Naive thymus-derived CD4-positive, alpha-beta T cell (primary cell): Measurements from ENCODE around the gene TSKU. TPM values are rescaled to one million over a fixed set of nuclear protein-coding genes. Genes with fewer than 3 reads are reported as not detected.
"Not testable (repeated sequence)": the region's sequence is repeated elsewhere in the genome, so short reads cannot be mapped to it uniquely, and the experiment has no call there.

Experiments used
- ATAC-seq: fragments of 150-1000 bp; cut with Tn5 transposase; 2 replicates; pipeline ENCODE4 v1.10.0; 2021; ENCODE audit warnings: mild to moderate bottlenecking, moderate library complexity
- CTCF ChIA-PET: fragments of 350-600 bp; sonication (Branson Sonifier 250); formaldehyde crosslinking; loops from one replicate; lab custom pipeline; 2021; ENCODE audit warnings: antibody characterized with exemption; lab: Charles Lee
- POLR2A ChIA-PET: fragments of 350-600 bp; sonication (Branson Sonifier 250); formaldehyde crosslinking; loops from one replicate; lab custom pipeline; 2021; ENCODE audit warnings: antibody characterized with exemption, inconsistent platforms; lab: Charles Lee
- DNase-seq, 9 donors: peaks; one replicate each; pipeline versions ENCODE4 v3.0.0 to v3.0.0-alpha.2; 2020 to 2022; ENCODE audit warnings: mixed read lengths in 1 of 9
- H3K27ac ChIP-seq: one replicate; pipeline ENCODE4 v1.7.0; 2013; ENCODE audit warnings: mild to moderate bottlenecking, low read depth, low read length, moderate library complexity
- H3K27me3 ChIP-seq, 2 donors: one replicate each; pipeline ENCODE4 v1.7.0; 2013; ENCODE audit warnings: low read length in 2 of 2, mild to moderate bottlenecking in 2 of 2, moderate library complexity in 2 of 2; ENCODE audit not compliant: control insufficient read depth in 2 of 2, insufficient read depth in 2 of 2
- H3K36me3 ChIP-seq, 3 experiments: 1 replicate in 2 of 3; 2 replicates in 1 of 3; pipeline ENCODE4 v1.7.0; 2013; ENCODE audit warnings: low read length in 3 of 3, mild to moderate bottlenecking in 3 of 3, moderate library complexity in 1 of 3; ENCODE audit not compliant: insufficient read depth in 3 of 3, control insufficient read depth in 2 of 3
- H3K4me1 ChIP-seq, 2 donors: one replicate each; pipeline ENCODE4 v1.7.0; 2013; ENCODE audit warnings: low read length in 2 of 2, mild to moderate bottlenecking in 2 of 2, moderate library complexity in 1 of 2; ENCODE audit not compliant: control insufficient read depth in 2 of 2, insufficient read depth in 2 of 2
- H3K4me3 ChIP-seq: 2 replicates; pipeline ENCODE4 v1.7.0; 2013; ENCODE audit warnings: mild to moderate bottlenecking, low read length
- H3K9me3 ChIP-seq, 3 experiments: 1 replicate in 2 of 3; 2 replicates in 1 of 3; pipeline ENCODE4 v1.7.0; 2013; ENCODE audit warnings: low read length in 3 of 3; ENCODE audit not compliant: control insufficient read depth in 2 of 3
- H3K27ac Mint-ChIP-seq, 9 donors: one replicate each; pipeline ENCODE4 v1.8.0; 2020 to 2022; ENCODE audit warnings: mixed read lengths in 9 of 9, mild to moderate bottlenecking in 8 of 9, moderate library complexity in 5 of 9, inconsistent platforms in 2 of 9
- H3K27me3 Mint-ChIP-seq, 5 donors: one replicate each; pipeline ENCODE4 v1.8.0; 2021 to 2022; ENCODE audit warnings: mixed read lengths in 5 of 5, mild to moderate bottlenecking in 1 of 5
- H3K36me3 Mint-ChIP-seq, 5 donors: one replicate each; pipeline ENCODE4 v1.8.0; 2020 to 2022; ENCODE audit warnings: mixed read lengths in 5 of 5, mild to moderate bottlenecking in 3 of 5, inconsistent platforms in 1 of 5
- H3K4me1 Mint-ChIP-seq, 7 donors: one replicate each; pipeline ENCODE4 v1.8.0; 2020 to 2022; ENCODE audit warnings: mixed read lengths in 7 of 7, mild to moderate bottlenecking in 3 of 7, inconsistent platforms in 1 of 7
- H3K4me3 Mint-ChIP-seq, 10 donors: one replicate each; pipeline ENCODE4 v1.8.0; 2020 to 2022; ENCODE audit warnings: mild to moderate bottlenecking in 10 of 10, mixed read lengths in 10 of 10, moderate library complexity in 6 of 10, inconsistent platforms in 2 of 10
- H3K9me3 Mint-ChIP-seq, 11 donors: one replicate each; pipeline ENCODE4 v1.8.0; 2020 to 2022; ENCODE audit warnings: mixed read lengths in 11 of 11, mild to moderate bottlenecking in 4 of 11, inconsistent platforms in 1 of 11, moderate library complexity in 1 of 11
- intact Hi-C, 2 donors: fragments of 100-400 bp; cut with micrococcal nuclease; formaldehyde crosslinking; loops; one replicate each; pipeline ENCODE4 v1.15.1; 2023
- polyA plus RNA-seq, 2 donors: library from polyadenylated mRNA; unstranded; fragments of 300-500 nt; fragmentation: Illumina TruSeq; gene quantifications; one replicate each; pipeline ENCODE4 v1.2.3, GENCODE V29; 2021
- total RNA-seq, 6 experiments: library from RNA in 5 of 6; stranded (reverse) in 5 of 6; gene quantifications; 1 replicate in 5 of 6; 2 replicates in 1 of 6; pipeline ENCODE4 v1.2.3 and lab custom pipeline; 2021 to 2026

TSKU gene
- total and polyA plus RNA-seq, 7 experiments from 2014 or later, result 0.13 to 1.5 TPM; not detected in 5

DNA sequence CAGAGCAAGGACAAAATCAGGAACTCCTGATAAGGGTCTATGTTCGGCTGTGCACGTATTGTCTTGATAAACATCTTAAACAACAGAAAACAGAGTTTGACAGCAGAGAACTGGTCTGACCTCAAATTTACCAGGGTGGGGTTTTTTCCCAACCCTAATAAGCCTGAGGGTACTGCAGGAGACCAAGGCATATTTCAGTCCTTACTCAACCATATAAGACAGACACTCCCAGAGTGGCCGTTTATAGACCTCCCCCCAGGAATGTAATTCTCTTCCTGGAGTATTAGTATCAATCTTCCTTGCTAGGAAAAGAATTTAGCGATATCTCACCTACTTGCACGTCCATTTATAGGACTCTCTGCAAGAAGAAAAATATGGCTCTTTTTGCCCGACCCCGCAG, 32.5 kb downstream of the TSKU start:
- H3K4me1 Mint-ChIP-seq, ATAC-seq, H3K27ac Mint-ChIP-seq, H3K4me3 ChIP-seq, POLR2A ChIA-PET, H3K27ac ChIP-seq, H3K9me3 ChIP-seq, DNase-seq, intact Hi-C loops, H3K4me1 ChIP-seq, H3K36me3 ChIP-seq, H3K4me3 Mint-ChIP-seq, H3K27me3 ChIP-seq: not testable (repeated sequence)
- Mint-ChIP-seq H3K36me3 (peaks cover 3 to 24% (median 7%) of the 10 kb centered on the region in 5 donors), H3K9me3 (peaks cover 3 to 39% (median 17%) of the 10 kb centered on the region in 11 donors), H3K27me3 (peaks cover 0 to 22% (median 15%) of the 10 kb centered on the region in 5 donors)
- CTCF ChIA-PET, result interaction anchor here (0.6 to 1.2 kb wide), 2 partner anchors 17 to 989 kb away, joined by 3 to 6 read pairs; no protein-coding TSS in a partner anchor

DNA sequence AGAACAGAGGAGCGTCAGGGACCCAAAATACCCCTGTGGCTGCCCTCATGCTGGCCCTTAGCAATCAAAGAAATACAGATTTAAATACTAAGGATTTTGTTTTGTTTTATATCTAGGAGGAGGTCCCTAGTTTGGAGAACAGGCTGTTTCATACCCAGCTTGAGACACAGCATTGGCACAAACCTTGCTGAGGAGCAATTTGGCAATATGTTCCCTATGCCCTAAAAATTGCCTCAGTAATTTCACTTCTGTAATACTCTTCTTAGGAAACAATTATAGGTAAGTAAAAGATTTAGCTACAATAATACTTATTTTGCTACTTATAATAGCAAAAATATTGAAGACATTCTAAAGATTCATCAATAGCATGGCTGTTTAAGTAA, 37.0 kb downstream of the TSKU start:
- Mint-ChIP-seq H3K36me3 (peaks cover 3 to 24% (median 12%) of the 10 kb centered on the region in 5 donors), H3K4me3 (no peak overlapping the region), H3K4me1 (peaks cover 0 to 17% (median 7%) of the 10 kb centered on the region in 7 donors), H3K27me3 (peaks cover 0 to 28% (median 16%) of the 10 kb centered on the region in 5 donors), H3K9me3 (peaks cover 3 to 32% (median 17%) of the 10 kb centered on the region in 11 donors), H3K27ac (no peak overlapping the region)
- no peak for DNase-seq
- no peak overlapping the region for H3K4me3 ChIP-seq
- H3K27ac ChIP-seq, result no peak overlapping the region
- intact Hi-C loops, result no loop called here
- H3K4me1 ChIP-seq, result no peaks in the 10 kb centered on the region
- H3K36me3 ChIP-seq, result no peaks in the 10 kb centered on the region
- ATAC-seq, result no peak
- POLR2A ChIA-PET, result no interaction called here
- CTCF ChIA-PET, result no interaction called here
- H3K27me3 ChIP-seq, result no peaks in the 10 kb centered on the region
- H3K9me3 ChIP-seq, result no peaks in the 10 kb centered on the region

GRCh38 chr11:76821396-76821795, 38.2 kb downstream of the TSKU start:
- intact Hi-C loops, H3K27ac ChIP-seq, H3K4me3 Mint-ChIP-seq, H3K9me3 ChIP-seq, POLR2A ChIA-PET, DNase-seq, H3K36me3 ChIP-seq, H3K27me3 ChIP-seq, H3K4me3 ChIP-seq, CTCF ChIA-PET, ATAC-seq, H3K27ac Mint-ChIP-seq, H3K4me1 ChIP-seq: not testable (repeated sequence)
- H3K36me3 Mint-ChIP-seq, result peaks cover 0 to 15% (median 10%) of the 10 kb centered on the region in 5 donors
- H3K4me1 Mint-ChIP-seq, result peaks cover 0 to 27% (median 10%) of the 10 kb centered on the region in 7 donors
- H3K27me3 Mint-ChIP-seq, result peaks cover 0 to 19% (median 10%) of the 10 kb centered on the region in 5 donors
- H3K9me3 Mint-ChIP-seq, result peaks cover 2 to 19% (median 9%) of the 10 kb centered on the region in 11 donors

DNA sequence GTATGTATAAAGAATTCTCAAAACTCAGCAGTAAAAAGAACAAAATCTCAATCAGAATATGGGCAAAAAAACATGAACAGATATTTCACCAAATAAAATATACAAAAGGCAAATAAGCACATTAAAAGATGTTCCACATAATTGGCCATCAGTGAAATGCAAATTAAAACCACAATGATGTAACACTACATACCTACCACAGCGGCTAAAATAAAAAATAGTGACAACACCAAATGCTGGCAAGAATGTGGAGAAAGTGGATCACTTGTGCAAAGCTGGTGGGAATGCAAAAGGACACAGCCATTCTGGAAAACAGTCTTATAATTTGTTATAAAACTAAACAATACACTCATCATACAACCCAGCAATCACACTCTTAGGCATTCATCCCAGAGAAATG, 39.2 kb downstream of the TSKU start:
- Mint-ChIP-seq H3K36me3 (peaks cover 0 to 19% (median 6%) of the 10 kb centered on the region in 5 donors), H3K27ac (no peak overlapping the region), H3K27me3 (peaks cover 0 to 17% (median 3%) of the 10 kb centered on the region in 5 donors), H3K4me1 (peaks cover 0 to 27% (median 10%) of the 10 kb centered on the region in 7 donors), H3K4me3 (no peak overlapping the region), H3K9me3 (peaks cover 0 to 17% (median 3%) of the 10 kb centered on the region in 11 donors)
- ChIA-PET CTCF (interaction anchor here (0.7 kb wide), 1 partner anchor 617 kb away, joined by 3 read pairs; no protein-coding TSS in a partner anchor), POLR2A (no interaction called here)
- ATAC-seq, result no peak
- no peaks in the 10 kb centered on the region for H3K36me3 ChIP-seq
- H3K4me3 ChIP-seq, result no peak overlapping the region
- H3K27me3 ChIP-seq, result no peaks in the 10 kb centered on the region
- no peaks in the 10 kb centered on the region for H3K9me3 ChIP-seq
- intact Hi-C loops, result no loop called here
- no peak for DNase-seq
- H3K4me1 ChIP-seq, result no peaks in the 10 kb centered on the region
- no peak overlapping the region for H3K27ac ChIP-seq

DNA sequence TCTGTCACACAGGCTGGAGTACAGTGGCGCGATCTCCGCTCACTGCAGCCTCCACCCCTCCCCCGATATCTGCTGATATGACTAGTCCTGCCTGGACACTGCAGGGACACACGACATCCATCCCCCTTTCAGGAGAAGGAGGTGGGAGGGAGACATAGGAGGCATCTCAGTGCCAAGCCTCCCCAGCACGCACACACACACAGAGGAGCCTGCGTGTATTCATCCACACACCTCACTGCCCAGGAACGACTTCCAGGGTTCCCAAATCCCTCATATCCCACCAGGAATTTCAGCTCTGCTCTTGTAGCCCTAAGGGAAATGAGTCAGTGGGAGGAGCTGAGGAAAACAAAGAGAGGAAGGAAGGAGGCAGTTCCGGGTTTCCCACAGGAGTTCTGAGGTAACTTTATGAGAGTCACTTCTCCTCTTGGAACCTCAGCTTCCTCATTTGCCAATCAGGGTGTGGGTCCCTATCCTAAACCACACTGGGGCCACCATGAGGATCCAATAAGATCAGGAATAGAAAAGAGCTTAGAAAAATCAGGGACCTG, 40.4 kb downstream of the TSKU start:
- Mint-ChIP-seq H3K9me3 (peaks cover 0 to 17% (median 2%) of the 10 kb centered on the region in 11 donors), H3K27me3 (peaks cover 0 to 17% (median 0%) of the 10 kb centered on the region in 5 donors), H3K4me1 (peaks cover 0 to 27% (median 10%) of the 10 kb centered on the region in 7 donors), H3K27ac (no peak overlapping the region), H3K36me3 (peaks cover 0 to 19% (median 6%) of the 10 kb centered on the region in 5 donors), H3K4me3 (no peak overlapping the region)
- Histone ChIP-seq H3K4me1 (no peaks in the 10 kb centered on the region), H3K27ac (no peak overlapping the region), H3K36me3 (no peaks in the 10 kb centered on the region), H3K9me3 (no peaks in the 10 kb centered on the region), H3K4me3 (no peak overlapping the region), H3K27me3 (no peaks in the 10 kb centered on the region)
- ChIA-PET POLR2A (no interaction called here), CTCF (no interaction called here)
- ATAC-seq (peak; percentile 36), DNase-seq (no peak)
- intact Hi-C loops, result no loop called here

- peak overlapping the region in 1 of 9 donors; percentile 37 for H3K27ac Mint-ChIP-seq
- intact Hi-C loops, result no loop called here
- ChIA-PET CTCF (no interaction called here), POLR2A (no interaction called here)
- Histone ChIP-seq H3K4me3 (no peak overlapping the region), H3K27ac (no peak overlapping the region), H3K4me1 (no peaks in the 10 kb centered on the region), H3K27me3 (no peaks in the 10 kb centered on the region), H3K9me3 (no peaks in the 10 kb centered on the region), H3K36me3 (no peaks in the 10 kb centered on the region)
- peaks cover 0 to 19% (median 5%) of the 10 kb centered on the region in 5 donors for H3K36me3 Mint-ChIP-seq
- H3K9me3 Mint-ChIP-seq, result peaks cover 0 to 17% (median 2%) of the 10 kb centered on the region in 11 donors
- peak; percentile 31 for ATAC-seq
- peaks cover 0 to 10% (median 0%) of the 10 kb centered on the region in 5 donors for H3K27me3 Mint-ChIP-seq
- peaks cover 0 to 27% (median 10%) of the 10 kb centered on the region in 7 donors for H3K4me1 Mint-ChIP-seq
- H3K4me3 Mint-ChIP-seq, result peak overlapping the region in 1 of 10 donors; percentile 48
- no peak for DNase-seq
Observed at GRCh38 chr11:76824083-76824939, 41.2 kb downstream of the TSKU start.
